OCI-LY1 (cell line): ENCODE data around the gene KCTD18.

Experiments used
- H2AFZ ChIP-seq: fragments of 200-600 bp; sonication (generic), shearing (Covaris generic); 2 replicates; pipeline ENCODE4 v1.6.0; 2014; ENCODE audit warnings: antibody characterized with exemption, mild to moderate bottlenecking, low read length
- H3F3A ChIP-seq: fragments of 200-600 bp; sonication (generic), shearing (Covaris generic); 2 replicates; pipeline ENCODE4 v1.6.0; 2014; ENCODE audit warnings: mild to moderate bottlenecking, antibody characterized with exemption, low read length, moderate library complexity; ENCODE audit not compliant: insufficient read depth
- H3K27ac ChIP-seq: fragments of 200-600 bp; sonication (generic); 2 replicates; pipeline ENCODE4 v1.5.1; 2014; ENCODE audit warnings: low read length, mixed run types, mild to moderate bottlenecking, low read depth; ENCODE audit not compliant: poor library complexity, severe bottlenecking
- H3K27me3 ChIP-seq: fragments of 200-600 bp; sonication (generic); 2 replicates; pipeline ENCODE4 v1.6.0; 2014; ENCODE audit warnings: antibody characterized with exemption, mild to moderate bottlenecking, low read length, moderate library complexity; ENCODE audit not compliant: insufficient read depth
- H3K36me3 ChIP-seq: fragments of 200-600 bp; sonication (generic); 2 replicates; pipeline ENCODE4 v1.6.1; 2014; ENCODE audit warnings: mild to moderate bottlenecking, antibody characterized with exemption, low read length, moderate library complexity, mixed read lengths; ENCODE audit not compliant: insufficient read depth
- H3K4me1 ChIP-seq: fragments of 200-600 bp; sonication (generic); 2 replicates; pipeline ENCODE4 v1.5.1; 2014; ENCODE audit warnings: mild to moderate bottlenecking, low read length, moderate library complexity; ENCODE audit not compliant: insufficient read depth, severe bottlenecking
- H3K4me2 ChIP-seq: fragments of 200-600 bp; sonication (generic), shearing (Covaris generic); 2 replicates; pipeline ENCODE4 v1.6.1; 2014; ENCODE audit warnings: low read length
- H3K4me3 ChIP-seq: fragments of 200-600 bp; sonication (generic); 2 replicates; pipeline ENCODE4 v1.5.1; 2014; ENCODE audit warnings: low read length, low read depth, mild to moderate bottlenecking, mixed read lengths; ENCODE audit not compliant: poor library complexity, severe bottlenecking
- H3K79me2 ChIP-seq: fragments of 200-600 bp; shearing (Covaris generic); 2 replicates; pipeline ENCODE4 v1.6.1; 2016; ENCODE audit warnings: mixed run types, low read length, mixed read lengths; ENCODE audit not compliant: insufficient read depth
- H3K9ac ChIP-seq: fragments of 200-600 bp; sonication (generic), shearing (Covaris generic); 2 replicates; pipeline ENCODE4 v1.6.1; 2014; ENCODE audit warnings: mild to moderate bottlenecking, low read length, mixed read lengths
- H3K9me2 ChIP-seq: fragments of 200-600 bp; sonication (generic), shearing (Covaris generic); 2 replicates; pipeline ENCODE4 v1.6.1; 2014; ENCODE audit warnings: low read depth, mild to moderate bottlenecking, low read length, mixed read lengths
- H3K9me3 ChIP-seq: fragments of 200-600 bp; shearing (Covaris generic); 2 replicates; pipeline ENCODE4 v1.6.1; 2014; ENCODE audit warnings: low read length, mixed read lengths
- H4K20me1 ChIP-seq: fragments of 200-600 bp; sonication (generic), shearing (Covaris generic); 2 replicates; pipeline ENCODE4 v1.6.0; 2016; ENCODE audit warnings: mild to moderate bottlenecking, low read length; ENCODE audit not compliant: insufficient read depth
- EZH2 ChIP-seq: fragments of 200-600 bp; sonication (generic), shearing (Covaris generic); IDR thresholded peaks from 2 replicates; pipeline ENCODE4 v1.8.0; 2017; ENCODE audit warnings: borderline replicate concordance, mixed run types, mild to moderate bottlenecking, antibody characterized with exemption, low read length, moderate library complexity, mixed read lengths
- TF ChIP-seq, protein P1 (sequence below): fragments of 200-600 bp; sonication (generic), shearing (Covaris generic); IDR thresholded peaks from 2 replicates; pipeline ENCODE4 v1.5.1; 2017; ENCODE audit warnings: mild to moderate bottlenecking, antibody characterized with exemption, low read length, moderate library complexity, mixed read lengths

The KCTD18 gene

DNA sequence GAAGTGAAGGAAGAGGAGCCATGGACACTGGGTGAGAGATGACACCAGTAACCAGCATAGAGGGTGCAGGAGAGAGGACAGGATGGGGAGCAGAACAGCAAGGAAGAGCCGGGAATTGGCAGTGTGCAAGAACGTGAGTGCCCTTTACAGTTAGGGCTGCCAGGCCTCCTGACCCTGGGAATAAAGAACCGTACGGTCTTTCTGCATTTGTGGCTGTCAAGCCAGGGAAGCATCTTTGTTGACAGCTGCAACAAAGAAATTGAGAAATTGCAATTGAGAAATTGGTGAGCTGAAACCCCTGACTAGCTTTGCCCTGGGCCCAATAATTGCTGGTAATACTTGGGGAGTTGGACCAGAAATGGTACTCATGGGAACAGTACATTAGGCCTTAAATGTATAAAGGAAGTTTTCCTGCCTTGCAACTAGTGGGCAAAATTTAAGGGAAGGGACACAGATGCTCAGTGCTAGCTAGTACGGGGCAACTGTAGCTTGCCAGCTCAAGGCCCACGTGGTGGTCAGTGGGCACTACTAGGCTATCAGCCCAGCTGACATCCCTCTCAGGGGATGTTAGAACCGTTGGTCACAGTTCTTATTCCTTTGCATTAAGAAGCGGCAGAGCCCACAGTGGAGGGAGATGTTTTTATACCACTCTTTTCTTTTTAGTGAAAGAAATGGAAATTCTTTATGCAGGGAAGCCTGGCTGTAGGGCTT, 56.6 kb downstream of the KCTD18 start:
- TF ChIP-seq, protein P1, sequence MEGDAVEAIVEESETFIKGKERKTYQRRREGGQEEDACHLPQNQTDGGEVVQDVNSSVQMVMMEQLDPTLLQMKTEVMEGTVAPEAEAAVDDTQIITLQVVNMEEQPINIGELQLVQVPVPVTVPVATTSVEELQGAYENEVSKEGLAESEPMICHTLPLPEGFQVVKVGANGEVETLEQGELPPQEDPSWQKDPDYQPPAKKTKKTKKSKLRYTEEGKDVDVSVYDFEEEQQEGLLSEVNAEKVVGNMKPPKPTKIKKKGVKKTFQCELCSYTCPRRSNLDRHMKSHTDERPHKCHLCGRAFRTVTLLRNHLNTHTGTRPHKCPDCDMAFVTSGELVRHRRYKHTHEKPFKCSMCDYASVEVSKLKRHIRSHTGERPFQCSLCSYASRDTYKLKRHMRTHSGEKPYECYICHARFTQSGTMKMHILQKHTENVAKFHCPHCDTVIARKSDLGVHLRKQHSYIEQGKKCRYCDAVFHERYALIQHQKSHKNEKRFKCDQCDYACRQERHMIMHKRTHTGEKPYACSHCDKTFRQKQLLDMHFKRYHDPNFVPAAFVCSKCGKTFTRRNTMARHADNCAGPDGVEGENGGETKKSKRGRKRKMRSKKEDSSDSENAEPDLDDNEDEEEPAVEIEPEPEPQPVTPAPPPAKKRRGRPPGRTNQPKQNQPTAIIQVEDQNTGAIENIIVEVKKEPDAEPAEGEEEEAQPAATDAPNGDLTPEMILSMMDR, result no peak
- TF ChIP-seq EZH2, result no peak
- Histone ChIP-seq H3K36me3 (no peaks in the 10 kb centered on the region), H3K27me3 (no peaks in the 10 kb centered on the region), H3K4me3 (no peak overlapping the region), H2AFZ (no peak overlapping the region), H3K4me2 (no peak overlapping the region), H3K9me2 (no peaks in the 10 kb centered on the region), H3K9ac (no peak overlapping the region), H3K9me3 (no peaks in the 10 kb centered on the region), H3K27ac (no peak overlapping the region), H3F3A (no peaks in the 10 kb centered on the region), H3K4me1 (peaks cover 30% of the 10 kb centered on the region), H3K79me2 (no peaks in the 10 kb centered on the region), H4K20me1 (no peaks in the 10 kb centered on the region)

DNA sequence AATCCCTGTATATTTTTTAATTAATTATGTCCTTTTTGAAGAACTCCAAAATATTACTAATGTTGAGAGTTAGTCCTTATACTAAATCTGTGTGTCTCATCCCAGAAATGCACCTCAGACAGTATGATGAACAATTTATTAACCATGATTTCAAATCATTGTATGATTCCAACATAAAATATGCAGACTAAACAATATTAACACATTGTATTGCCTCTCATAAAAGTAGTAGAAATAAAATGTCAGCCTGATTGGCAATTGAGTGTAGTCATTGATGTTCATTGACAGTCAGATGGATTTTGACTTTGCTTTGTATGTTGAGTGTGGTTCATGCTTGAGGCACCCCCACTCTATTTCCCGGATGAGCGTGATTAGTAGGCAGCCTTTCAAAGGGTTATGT, 57.5 kb downstream of the KCTD18 start:
- Histone ChIP-seq H3K4me3 (no peak overlapping the region), H3K36me3 (no peaks in the 10 kb centered on the region), H3K27ac (no peak overlapping the region), H3K79me2 (no peaks in the 10 kb centered on the region), H3F3A (no peaks in the 10 kb centered on the region), H3K4me2 (no peak overlapping the region), H3K9ac (no peak overlapping the region), H2AFZ (no peak overlapping the region), H4K20me1 (no peaks in the 10 kb centered on the region), H3K9me3 (no peaks in the 10 kb centered on the region), H3K27me3 (no peaks in the 10 kb centered on the region), H3K4me1 (peaks cover 32% of the 10 kb centered on the region), H3K9me2 (no peaks in the 10 kb centered on the region)
- no peak for TF ChIP-seq EZH2
- TF ChIP-seq, protein P1, result no peak

DNA sequence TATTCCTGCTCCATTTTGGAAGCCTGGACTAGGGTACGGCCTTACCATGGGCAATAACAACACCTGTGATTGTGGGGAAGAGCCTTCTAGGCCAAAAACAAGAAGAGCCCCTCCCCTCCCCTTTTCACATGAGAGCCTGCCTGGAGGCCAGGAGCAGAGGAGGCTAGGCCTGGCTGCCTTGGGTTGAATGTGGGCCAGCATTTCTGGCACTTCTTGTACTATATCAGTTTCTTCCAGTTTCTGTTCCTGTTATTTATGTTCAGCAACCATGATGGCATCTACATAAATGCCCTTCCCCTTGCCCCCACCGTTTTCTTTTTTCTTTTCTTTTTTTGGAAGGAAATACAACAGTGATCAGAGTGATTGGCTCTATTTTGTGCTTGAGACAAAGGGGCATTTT, 58.4 kb downstream of the KCTD18 start:
- H3K9ac ChIP-seq, result no peak overlapping the region
- peaks cover 33% of the 10 kb centered on the region for H3K4me1 ChIP-seq
- H3K9me3 ChIP-seq, result no peaks in the 10 kb centered on the region
- no peaks in the 10 kb centered on the region for H3K36me3 ChIP-seq
- TF ChIP-seq, protein P1, result no peak
- TF ChIP-seq EZH2, result no peak
- no peak overlapping the region for H3K4me3 ChIP-seq
- no peaks in the 10 kb centered on the region for H3K9me2 ChIP-seq
- no peak overlapping the region for H3K4me2 ChIP-seq
- no peak overlapping the region for H2AFZ ChIP-seq
- H3F3A ChIP-seq, result no peaks in the 10 kb centered on the region
- H3K79me2 ChIP-seq, result no peaks in the 10 kb centered on the region
- no peaks in the 10 kb centered on the region for H4K20me1 ChIP-seq
- no peaks in the 10 kb centered on the region for H3K27me3 ChIP-seq
- no peak overlapping the region for H3K27ac ChIP-seq
